H9 (cell line): ENCODE data around the gene TBC1D8B. TPM values are rescaled to one million over a fixed set of nuclear protein-coding genes. Genes with fewer than 3 reads are reported as not detected.

Experiments
- DNase-seq: peaks from one replicate; pipeline ENCODE4 v3.0.0-alpha.2; 2017
- H2AFZ ChIP-seq: one replicate; pipeline ENCODE4 v1.6.1; 2013; ENCODE audit warnings: mild to moderate bottlenecking, low read length, control low read depth, moderate library complexity
- H2AK5ac ChIP-seq: 2 replicates; pipeline ENCODE4 v1.6.1; 2013; ENCODE audit warnings: low read length, control low read depth, mixed read lengths; ENCODE audit not compliant: insufficient read length
- H2BK120ac ChIP-seq: one replicate; pipeline ENCODE4 v1.6.1; 2013; ENCODE audit warnings: low read depth, mild to moderate bottlenecking, low read length, control low read depth, inconsistent platforms; ENCODE audit not compliant: poor library complexity, severe bottlenecking
- H2BK12ac ChIP-seq: 2 replicates; pipeline ENCODE4 v1.6.1; 2013; ENCODE audit warnings: low read length, control low read depth, mixed read lengths, low read depth; ENCODE audit not compliant: insufficient read length
- H2BK15ac ChIP-seq: 2 replicates; pipeline ENCODE4 v1.6.1; 2013; ENCODE audit warnings: low read depth, low read length, control low read depth
- H2BK20ac ChIP-seq: one replicate; pipeline ENCODE4 v1.6.1; 2013; ENCODE audit warnings: low read depth, mild to moderate bottlenecking, low read length, control low read depth, inconsistent platforms; ENCODE audit not compliant: poor library complexity, severe bottlenecking
- H2BK5ac ChIP-seq: 2 replicates; pipeline ENCODE4 v1.6.1; 2013; ENCODE audit warnings: low read length, control low read depth, mixed read lengths; ENCODE audit not compliant: insufficient read length
- H3K14ac ChIP-seq: 2 replicates; pipeline ENCODE4 v1.6.1; 2013; ENCODE audit warnings: low read length, control low read depth; ENCODE audit not compliant: insufficient read depth
- H3K18ac ChIP-seq: 2 replicates; pipeline ENCODE4 v1.6.1; 2013; ENCODE audit warnings: low read depth, mild to moderate bottlenecking, mixed read lengths, low read length, control low read depth; ENCODE audit not compliant: insufficient read length
- H3K23ac ChIP-seq: 2 replicates; pipeline ENCODE4 v1.6.1; 2013; ENCODE audit warnings: low read length, control low read depth, mixed read lengths, low read depth; ENCODE audit not compliant: insufficient read length
- H3K23me2 ChIP-seq: 2 replicates; pipeline ENCODE4 v1.6.1; 2013; ENCODE audit warnings: low read depth, mild to moderate bottlenecking, mixed read lengths, low read length, control low read depth; ENCODE audit not compliant: insufficient read length, poor library complexity, severe bottlenecking
- H3K27ac ChIP-seq: 2 replicates; pipeline ENCODE4 v1.5.1; 2013; ENCODE audit warnings: low read length, control low read depth, mixed read lengths, low read depth; ENCODE audit not compliant: insufficient read length
- H3K27me3 ChIP-seq: 2 replicates; pipeline ENCODE4 v1.6.1; 2013; ENCODE audit warnings: low read length, control low read depth, inconsistent platforms; ENCODE audit not compliant: insufficient read depth
- H3K4ac ChIP-seq: 2 replicates; pipeline ENCODE4 v1.6.1; 2013; ENCODE audit warnings: low read depth, mild to moderate bottlenecking, control low read depth, inconsistent platforms, low read length, moderate library complexity
- H3K4me1 ChIP-seq: 2 replicates; pipeline ENCODE4 v1.6.1; 2013; ENCODE audit warnings: low read length, control low read depth, inconsistent platforms; ENCODE audit not compliant: insufficient read depth
- H3K4me2 ChIP-seq: 2 replicates; pipeline ENCODE4 v1.6.1; 2013; ENCODE audit warnings: low read length, control low read depth, mixed read lengths; ENCODE audit not compliant: insufficient read length, insufficient read depth
- H3K56ac ChIP-seq: 2 replicates; pipeline ENCODE4 v1.6.1; 2013; ENCODE audit warnings: low read depth, mild to moderate bottlenecking, mixed read lengths, low read length, control low read depth; ENCODE audit not compliant: insufficient read length
- H3K79me1 ChIP-seq: 2 replicates; pipeline ENCODE4 v1.6.1; 2013; ENCODE audit warnings: low read depth, mild to moderate bottlenecking, moderate library complexity, low read length, control low read depth, inconsistent platforms; ENCODE audit not compliant: insufficient read depth, poor library complexity, severe bottlenecking
- H3K79me2 ChIP-seq: 2 replicates; pipeline ENCODE4 v1.6.1; 2013; ENCODE audit warnings: low read length, control low read depth, inconsistent platforms; ENCODE audit not compliant: insufficient read depth
- H3K9ac ChIP-seq: 2 replicates; pipeline ENCODE4 v1.6.1; 2013; ENCODE audit warnings: low read length, control low read depth, mixed read lengths; ENCODE audit not compliant: insufficient read length; ENCODE audit errors: extremely low read depth
- H3K9me3 ChIP-seq: one replicate; pipeline ENCODE4 v1.6.1; 2013; ENCODE audit warnings: low read depth, low read length, inconsistent platforms; ENCODE audit not compliant: control insufficient read depth
- H3T11ph ChIP-seq: one replicate; pipeline ENCODE4 v1.6.1; 2013; ENCODE audit warnings: mild to moderate bottlenecking, low read length, control low read depth, inconsistent platforms
- H4K20me1 ChIP-seq: one replicate; pipeline ENCODE4 v1.6.1; 2013; ENCODE audit not compliant: control insufficient read depth, insufficient read length, insufficient read depth
- H4K5ac ChIP-seq: 2 replicates; pipeline ENCODE4 v1.6.1; 2013; ENCODE audit warnings: low read depth, mild to moderate bottlenecking, mixed read lengths, low read length, control low read depth; ENCODE audit not compliant: insufficient read length
- H4K8ac ChIP-seq: replicated peaks from 2 replicates; pipeline ENCODE4 v1.6.1; 2013; ENCODE audit warnings: low read length, control low read depth, mixed read lengths, low read depth; ENCODE audit not compliant: insufficient read length
- H4K91ac ChIP-seq: 2 replicates; pipeline ENCODE4 v1.6.1; 2013; ENCODE audit warnings: low read depth, mild to moderate bottlenecking, moderate library complexity, mixed read lengths, low read length, control low read depth; ENCODE audit not compliant: insufficient read length
- H3K27ac Mint-ChIP-seq, 3 experiments: 2 replicates in 2 of 3; 3 replicates in 1 of 3; pipeline ENCODE4 v1.8.0; 2020 to 2021; ENCODE audit warnings: mixed read lengths in 3 of 3, mild to moderate bottlenecking in 1 of 3, moderate library complexity in 1 of 3
- H3K27me3 Mint-ChIP-seq: 2 replicates; pipeline ENCODE4 v1.8.0; 2021; ENCODE audit warnings: low read depth, mild to moderate bottlenecking, moderate library complexity, mixed read lengths
- H3K36me3 Mint-ChIP-seq, 3 experiments: 2 replicates in 2 of 3; 3 replicates in 1 of 3; pipeline ENCODE4 v1.8.0; 2020 to 2021; ENCODE audit warnings: low read depth in 3 of 3, mixed read lengths in 3 of 3; ENCODE audit not compliant: insufficient read depth in 1 of 3
- H3K4me1 Mint-ChIP-seq, 2 experiments: 2 replicates each; pipeline ENCODE4 v1.8.0; 2020; ENCODE audit warnings: mixed read lengths in 2 of 2
- H3K4me3 Mint-ChIP-seq, 2 experiments: 2 replicates in 1 of 2; 3 replicates in 1 of 2; pipeline ENCODE4 v1.8.0; 2020 to 2021; ENCODE audit warnings: mild to moderate bottlenecking in 2 of 2, mixed read lengths in 2 of 2, moderate library complexity in 1 of 2
- H3K9me3 Mint-ChIP-seq, 2 experiments: 2 replicates in 1 of 2; 3 replicates in 1 of 2; pipeline ENCODE4 v1.8.0; 2020; ENCODE audit warnings: mild to moderate bottlenecking in 2 of 2, mixed read lengths in 2 of 2, moderate library complexity in 1 of 2
- WGBS: extraction: QIAGEN DNeasy Blood & Tissue Kit; methylation state at CpG from one replicate; pipeline ENCODE4 v1.1.7; 2013; ENCODE audit warnings: missing lambda C conversion rate, low lambda C conversion rate, mixed read lengths; ENCODE audit not compliant: insufficient read length; ENCODE audit errors: extremely low coverage; 5-methylcytosine and 5-hydroxymethylcytosine counted together
- total RNA-seq: library from RNA; stranded (reverse); gene quantifications from 2 replicates; pipeline ENCODE4 v1.2.1, GENCODE V29; 2021
- TF ChIP-seq, protein P1 (sequence below): fragments of 200-600 bp; sonication (generic); conservative IDR thresholded peaks from 3 replicates; pipeline ENCODE4 v1.8.0; 2021; ENCODE audit warnings: antibody characterized with exemption, mild to moderate bottlenecking

The TBC1D8B gene
- total RNA-seq, 1 experiment from 2014 or later = 2.6 TPM

GRCh38 chrX:106802063-106802387 lies 448 bp upstream of the TBC1D8B start:
- Histone ChIP-seq H3K23ac (no peak overlapping the region), H4K20me1 (no peaks in the 10 kb centered on the region), H2AK5ac (no peak overlapping the region), H2BK12ac (no peak overlapping the region), H2AFZ (peak overlapping the region; percentile 42), H4K91ac (no peak overlapping the region), H2BK5ac (no peak overlapping the region), H3K18ac (no peak overlapping the region), H3K27ac (no peak overlapping the region), H3K14ac (no peak overlapping the region), H3T11ph (no peak overlapping the region), H3K27me3 (no peaks in the 10 kb centered on the region), H3K4me1 (no peaks in the 10 kb centered on the region), H3K9ac (peak overlapping the region; percentile 67), H2BK120ac (no peak overlapping the region), H3K79me2 (no peaks in the 10 kb centered on the region), H3K9me3 (no peaks in the 10 kb centered on the region), H3K4ac (no peak overlapping the region), H4K8ac (no peak overlapping the region), H4K5ac (no peak overlapping the region), H2BK15ac (no peak overlapping the region), H2BK20ac (no peak overlapping the region), H3K23me2 (peaks cover 8% of the 10 kb centered on the region), H3K79me1 (no peaks in the 10 kb centered on the region), H3K56ac (no peak overlapping the region), H3K4me2 (peak overlapping the region; percentile 98)
- Mint-ChIP-seq H3K36me3 (no peaks in the 10 kb centered on the region), H3K27me3 (peaks cover 37% of the 10 kb centered on the region), H3K27ac (no peak overlapping the region), H3K4me3 (peak overlapping the region; percentile 88 to 97), H3K9me3 (peaks cover 0 to 39% of the 10 kb centered on the region in 2 experiments; a peak in 3 of 5 replicates), H3K4me1 (peaks cover 9 to 10% of the 10 kb centered on the region in 2 experiments)
- DNase-seq = no peak
- TF ChIP-seq, protein P1, sequence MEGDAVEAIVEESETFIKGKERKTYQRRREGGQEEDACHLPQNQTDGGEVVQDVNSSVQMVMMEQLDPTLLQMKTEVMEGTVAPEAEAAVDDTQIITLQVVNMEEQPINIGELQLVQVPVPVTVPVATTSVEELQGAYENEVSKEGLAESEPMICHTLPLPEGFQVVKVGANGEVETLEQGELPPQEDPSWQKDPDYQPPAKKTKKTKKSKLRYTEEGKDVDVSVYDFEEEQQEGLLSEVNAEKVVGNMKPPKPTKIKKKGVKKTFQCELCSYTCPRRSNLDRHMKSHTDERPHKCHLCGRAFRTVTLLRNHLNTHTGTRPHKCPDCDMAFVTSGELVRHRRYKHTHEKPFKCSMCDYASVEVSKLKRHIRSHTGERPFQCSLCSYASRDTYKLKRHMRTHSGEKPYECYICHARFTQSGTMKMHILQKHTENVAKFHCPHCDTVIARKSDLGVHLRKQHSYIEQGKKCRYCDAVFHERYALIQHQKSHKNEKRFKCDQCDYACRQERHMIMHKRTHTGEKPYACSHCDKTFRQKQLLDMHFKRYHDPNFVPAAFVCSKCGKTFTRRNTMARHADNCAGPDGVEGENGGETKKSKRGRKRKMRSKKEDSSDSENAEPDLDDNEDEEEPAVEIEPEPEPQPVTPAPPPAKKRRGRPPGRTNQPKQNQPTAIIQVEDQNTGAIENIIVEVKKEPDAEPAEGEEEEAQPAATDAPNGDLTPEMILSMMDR = no peak
- WGBS = no CpG with 5 or more reads among the region's 11 CpGs
